ENCODE results near the gene NUP42. TPM values are rescaled to one million over a fixed set of nuclear protein-coding genes. Genes with fewer than 3 reads are reported as not detected.

Gene NUP42
- polyA plus RNA-seq, 4 donors, result 53.2 to 79.9 (median 69.9) TPM

- DNase-seq (ENCODE audit: low read depth in 4 of 4, low spot score in 2 of 4), result no peak
These were observed 48.8 kb downstream of the NUP42 start for GRCh38 chr7:23230641-23231101.

- no peak for DNase-seq (ENCODE audit: low read depth in 4 of 4, low spot score in 2 of 4)
These were observed 51.1 kb downstream of the NUP42 start for GRCh38 chr7:23232966-23233365.

GRCh38 chr7:23234569-23235296 is 52.9 kb downstream of the NUP42 start:
- no peak for DNase-seq (ENCODE audit: low read depth in 4 of 4, low spot score in 2 of 4)

GRCh38 chr7:23235813-23236221 is 54.0 kb downstream of the NUP42 start:
- no peak for DNase-seq (ENCODE audit: low read depth in 4 of 4, low spot score in 2 of 4)

- DNase-seq (ENCODE audit: low read depth in 4 of 4, low spot score in 2 of 4), result no peak
These were observed 55.2 kb downstream of the NUP42 start for GRCh38 chr7:23237000-23237399.

GRCh38 chr7:23238983-23239652 is 57.3 kb downstream of the NUP42 start:
- no peak for DNase-seq (ENCODE audit: low read depth in 4 of 4, low spot score in 2 of 4)

GRCh38 chr7:23239698-23240097 is 57.9 kb downstream of the NUP42 start:
- DNase-seq (ENCODE audit: low read depth in 4 of 4, low spot score in 2 of 4), result no peak

GRCh38 chr7:23242321-23242720 is 60.5 kb downstream of the NUP42 start:
- DNase-seq (ENCODE audit: low read depth in 4 of 4, low spot score in 2 of 4), result no peak

- no peak for DNase-seq (ENCODE audit: low read depth in 4 of 4, low spot score in 2 of 4)
These were observed 61.1 kb downstream of the NUP42 start for GRCh38 chr7:23242935-23243334.

GRCh38 chr7:23246555-23246954 is 64.7 kb downstream of the NUP42 start, which contains the start of gene GPNMB:
TSS of gene GPNMB (plus strand) at chr7:23246775. CDS start at chr7:23246858, 83 bp downstream.
- DNase-seq (ENCODE audit: low read depth in 4 of 4, low spot score in 2 of 4), result no peak

- DNase-seq (ENCODE audit: low read depth in 4 of 4, low spot score in 2 of 4), result no peak
These were observed 65.3 kb downstream of the NUP42 start for GRCh38 chr7:23247046-23247602.

GRCh38 chr7:23247603-23248335 is 65.9 kb downstream of the NUP42 start:
- DNase-seq (ENCODE audit: low read depth in 4 of 4, low spot score in 2 of 4), result no peak

GRCh38 chr7:23249486-23249885 is 67.6 kb downstream of the NUP42 start:
- no peak for DNase-seq (ENCODE audit: low read depth in 4 of 4, low spot score in 2 of 4)

Other genes with a start within 250 kb of the NUP42 start
- gene HYCC1, start 167.9 kb upstream of the NUP42 start, polyA plus RNA-seq (ENCODE audit: insufficient read length in 4 of 4), result 10 to 100 TPM; 20.7 to 23.5 (median 22.1) TPM
- gene KLHL7, start 76.3 kb upstream of the NUP42 start, polyA plus RNA-seq (ENCODE audit: insufficient read length in 4 of 4), result 10 to 100 TPM; 45.4 to 53.5 (median 50.5) TPM
- gene GPNMB, start 64.7 kb downstream of the NUP42 start, polyA plus RNA-seq (ENCODE audit: insufficient read length in 4 of 4), result 10 to 100 TPM; 15.3 to 34.0 (median 28.2) TPM
- 10 to 100 TPM; 47.8 to 61.9 (median 53.9) TPM for gene MALSU1, start 117.3 kb downstream of the NUP42 start, polyA plus RNA-seq (ENCODE audit: insufficient read length in 4 of 4)